Dedifferentiated amniotic fluid mesenchymal stem cell (primary cell): Measurements from ENCODE around the gene ACTN2.
A peak's percentile ranks its signal among the peaks of the same experiment; 100 is the strongest.

ENCODE experiments used
- DNase-seq: peaks from one replicate; pipeline ENCODE4 v3.0.0-alpha.2; 2016; ENCODE audit errors: extremely low spot score

Gene ACTN2

GRCh38 chr1:236774926-236775325 lies 88.6 kb downstream of the ACTN2 start:
- no peak for DNase-seq

DNA sequence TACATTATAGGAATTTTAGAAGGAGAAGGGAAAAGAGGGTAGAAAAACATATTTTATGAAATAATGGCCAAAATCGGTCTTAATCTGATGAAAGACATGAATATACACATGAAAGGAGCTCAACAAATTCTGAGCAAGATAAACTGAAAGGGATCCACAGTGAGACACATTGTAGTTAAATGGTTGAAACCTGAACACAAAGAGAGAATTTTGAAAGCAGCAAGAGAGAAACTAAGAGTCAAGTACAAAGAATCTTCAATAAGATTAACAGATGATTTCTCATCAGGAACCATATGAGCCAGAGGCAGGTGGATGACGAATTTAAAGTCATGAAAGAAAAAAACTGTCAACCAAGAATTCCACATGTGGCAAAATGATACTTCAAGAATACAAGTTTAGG lies 93.0 kb downstream of the ACTN2 start:
- DNase-seq = no peak

DNA sequence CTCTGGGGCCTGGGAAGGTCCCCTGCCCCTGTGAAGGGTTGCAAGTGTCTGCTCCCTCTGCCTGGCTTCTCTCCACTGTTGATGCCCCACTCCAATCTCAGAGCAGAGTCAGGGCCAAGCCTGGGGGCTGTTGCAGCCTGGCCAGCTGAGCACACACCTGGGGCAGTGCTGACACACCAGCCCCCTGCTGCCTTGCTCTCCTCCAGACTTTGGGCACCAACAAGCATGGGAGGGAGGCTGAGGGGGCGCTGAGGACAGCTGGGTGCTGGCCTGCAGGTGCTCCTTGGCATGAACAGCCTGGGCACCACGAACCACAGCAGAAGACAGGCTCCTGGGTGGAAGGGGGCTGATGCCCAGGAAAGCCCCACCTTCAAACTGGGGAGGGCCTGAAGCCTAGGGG lies 99.2 kb downstream of the ACTN2 start:
- DNase-seq = no peak

DNA sequence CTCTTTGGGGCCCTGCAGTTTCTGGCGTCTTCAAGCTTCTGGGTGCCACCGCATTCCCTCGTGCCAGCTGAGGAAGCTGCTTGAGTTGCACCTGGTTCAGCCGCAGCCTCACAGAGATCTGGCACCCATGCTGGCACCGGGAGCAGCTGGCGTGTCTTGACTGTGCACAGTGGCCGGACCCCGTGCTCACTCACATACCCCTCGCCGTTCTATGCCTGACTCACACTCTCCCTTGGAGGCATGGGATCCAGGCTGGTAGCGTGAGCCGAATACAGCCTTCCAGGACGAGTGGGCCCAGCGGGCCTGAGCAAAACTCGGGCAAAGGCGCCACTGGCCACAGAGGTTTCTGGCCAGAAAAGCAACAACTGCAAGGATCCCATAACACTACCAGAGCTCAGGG lies 100.2 kb downstream of the ACTN2 start:
- no peak for DNase-seq

DNA sequence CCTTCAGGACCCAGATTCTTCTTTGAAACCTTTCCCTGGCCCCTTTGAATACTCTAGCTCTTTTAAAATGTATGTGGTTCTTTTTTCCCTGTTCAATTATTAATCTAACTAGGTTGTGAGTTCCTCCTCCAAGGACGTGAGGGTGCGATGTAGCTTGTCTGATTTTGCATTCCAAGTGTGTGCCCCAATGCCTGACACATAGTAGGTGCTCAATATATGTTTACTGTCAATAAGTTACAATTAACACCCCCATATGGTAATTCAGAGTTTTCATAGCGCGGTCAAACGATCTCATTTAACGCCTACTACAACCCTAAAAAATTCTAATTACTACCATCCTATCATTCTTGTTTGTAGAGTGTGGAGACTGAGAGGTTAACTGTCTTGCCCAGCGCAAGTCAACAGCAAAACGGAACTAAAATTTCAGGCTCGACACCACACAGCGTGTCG lies 108.3 kb downstream of the ACTN2 start:
- no peak for DNase-seq

GRCh38 chr1:236795035-236795756 lies 108.9 kb downstream of the ACTN2 start, which contains the start of gene MTR:
Gene MTR (plus strand): TSS chr1:236795292. CDS start chr1:236795704, 412 bp downstream.
- peak; percentile 99 for DNase-seq

GRCh38 chr1:236795757-236796667 lies 109.7 kb downstream of the ACTN2 start:
- peak; percentile 50 for DNase-seq

DNA sequence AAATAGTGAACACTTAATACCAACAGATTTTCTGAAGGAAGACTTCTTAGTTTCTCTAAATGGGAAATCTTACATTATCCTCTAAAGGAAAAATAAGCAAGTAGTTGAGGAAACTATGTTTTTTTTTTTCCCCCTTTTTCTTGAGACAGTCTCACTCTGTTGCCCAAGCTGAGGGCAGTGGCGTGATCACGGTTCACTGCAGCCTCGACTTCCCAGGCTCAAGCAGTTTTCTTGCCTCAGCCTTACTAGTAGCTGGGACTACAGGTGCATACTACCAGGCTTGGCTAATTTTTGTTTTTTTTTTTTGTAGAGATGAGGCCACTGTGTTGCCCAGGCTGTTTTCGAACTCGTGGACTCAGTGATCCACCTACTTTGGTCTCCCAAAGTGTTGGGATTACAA lies 112.7 kb downstream of the ACTN2 start:
- DNase-seq = no peak

DNA sequence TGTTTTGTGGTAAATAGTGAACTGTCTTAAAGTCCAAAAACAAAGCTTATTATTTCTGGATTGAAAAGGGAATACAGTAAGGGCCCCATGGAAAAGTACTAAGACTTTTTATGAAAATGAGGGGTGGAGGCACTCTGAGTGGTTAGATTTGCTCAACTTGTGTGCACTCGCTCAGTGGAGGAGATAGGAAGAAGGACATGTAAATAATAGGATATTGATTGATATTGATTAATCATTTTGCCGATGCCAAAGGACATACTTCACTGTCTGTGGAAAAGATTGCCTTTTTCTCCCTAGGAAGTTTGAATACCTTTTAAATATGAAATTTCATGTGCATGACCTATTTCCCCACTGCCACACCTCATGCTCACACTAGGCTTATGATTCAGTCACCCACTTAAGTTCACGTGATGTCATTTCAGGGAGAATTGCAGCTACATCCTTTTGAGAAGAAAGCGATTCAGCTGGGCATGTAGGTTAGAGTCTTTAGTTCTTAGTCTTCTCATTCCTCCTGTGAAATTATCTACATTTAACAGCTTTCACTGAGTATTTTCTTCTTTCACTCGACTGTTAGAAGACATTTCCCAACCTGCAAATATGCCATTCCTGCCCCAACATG lies 113.8 kb downstream of the ACTN2 start:
- no peak for DNase-seq

- DNase-seq = no peak
These were observed 114.3 kb downstream of the ACTN2 start for GRCh38 chr1:236800623-236801022.

DNA sequence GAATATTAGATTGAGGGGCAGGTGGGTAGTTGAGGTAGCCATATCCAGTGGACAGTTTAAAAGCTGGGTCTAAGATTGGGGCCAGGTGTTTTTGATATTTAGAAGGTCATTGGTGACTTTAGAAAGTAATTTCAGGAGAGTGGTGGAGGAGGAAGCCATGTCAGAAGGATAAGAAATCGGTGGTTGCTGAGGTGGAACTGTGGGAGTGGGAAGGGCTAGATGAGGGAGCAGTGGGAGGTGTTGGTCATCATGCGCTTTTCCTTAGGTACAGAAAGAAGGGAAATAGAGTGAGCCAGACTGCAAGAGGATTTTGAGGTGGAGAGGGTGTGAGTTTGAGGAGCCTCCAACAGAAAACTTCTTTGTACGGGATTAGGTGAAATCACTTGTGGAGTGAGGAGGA lies 116.0 kb downstream of the ACTN2 start:
- DNase-seq = no peak

DNA sequence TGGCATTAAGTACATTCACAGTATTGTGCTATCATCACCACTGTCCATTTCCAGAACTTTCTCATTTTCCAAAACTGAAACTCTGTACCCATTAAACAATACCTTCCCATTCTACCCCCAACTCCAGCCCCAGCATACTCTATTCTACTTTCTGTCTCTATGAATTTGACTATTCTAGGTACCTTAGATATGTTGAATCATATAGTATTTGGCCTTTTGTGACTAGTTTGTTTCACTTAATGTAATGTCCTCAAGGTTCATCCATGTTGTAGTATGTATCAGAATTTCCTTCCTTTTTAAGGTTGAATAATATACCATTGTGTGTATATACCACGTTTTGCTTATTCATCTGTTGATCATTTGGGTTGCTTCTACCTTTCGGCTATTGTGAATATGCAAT lies 120.3 kb downstream of the ACTN2 start:
- no peak for DNase-seq

GRCh38 chr1:236808005-236808404 lies 121.7 kb downstream of the ACTN2 start:
- DNase-seq = no peak

GRCh38 chr1:236808564-236809130 lies 122.3 kb downstream of the ACTN2 start:
- DNase-seq = no peak

- no peak for DNase-seq
These were observed 122.8 kb downstream of the ACTN2 start for GRCh38 chr1:236809148-236809547.

- no peak for DNase-seq
These were observed 123.7 kb downstream of the ACTN2 start for GRCh38 chr1:236810018-236810417.

DNA sequence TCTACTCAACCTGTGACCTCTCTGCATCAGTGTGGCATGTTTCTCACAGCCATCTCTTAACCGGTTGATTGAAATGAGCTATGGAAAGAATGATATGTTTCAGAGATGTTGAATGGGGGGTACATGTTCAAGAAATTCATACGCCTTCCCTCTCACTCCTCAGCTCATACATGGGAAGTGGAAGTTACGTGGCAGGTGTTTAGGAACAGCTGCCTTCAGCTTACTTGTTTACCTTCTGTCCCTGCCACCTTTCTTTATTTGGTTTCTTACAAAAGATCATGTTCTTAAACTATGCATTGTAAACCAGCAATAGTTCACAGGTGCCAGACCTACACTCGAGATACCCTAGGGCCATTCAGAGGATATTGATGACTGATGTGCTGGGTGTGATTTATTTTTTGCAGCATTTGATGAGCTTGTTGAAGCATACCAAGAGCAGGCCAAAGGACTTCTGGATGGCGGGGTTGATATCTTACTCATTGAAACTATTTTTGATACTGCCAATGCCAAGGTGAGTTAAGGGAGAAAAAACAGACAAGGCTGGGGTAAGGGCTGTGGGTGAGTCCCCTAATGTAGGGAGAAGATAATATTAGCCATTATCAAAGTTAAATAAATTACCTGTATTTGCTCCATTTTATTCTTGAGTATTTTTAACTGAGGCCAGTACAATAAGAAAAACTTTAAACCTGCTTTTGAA lies 126.2 kb downstream of the ACTN2 start:
- no peak for DNase-seq
